CD4-positive, alpha-beta memory T cell (primary cell): ENCODE data around the gene WIZ. TPM values are rescaled to one million over a fixed set of nuclear protein-coding genes. Genes with fewer than 3 reads are reported as not detected.

ENCODE experiments used
- CTCF ChIA-PET: fragments of 350-600 bp; sonication (Branson Sonifier 250); formaldehyde crosslinking; loops from one replicate; lab custom pipeline; 2021; ENCODE audit warnings: inconsistent platforms; ENCODE audit not compliant: partially characterized antibody; lab: Charles Lee
- POLR2A ChIA-PET: fragments of 350-600 bp; sonication (Branson Sonifier 250); formaldehyde crosslinking; loops from one replicate; lab custom pipeline; 2021; ENCODE audit not compliant: partially characterized antibody; lab: Charles Lee
- DNase-seq, 5 donors: peaks; one replicate each; pipeline versions ENCODE4 v3.0.0 to v3.0.0-alpha.2; 2020 to 2022; ENCODE audit warnings: mixed read lengths in 1 of 5
- H3K27ac ChIP-seq: one replicate; pipeline ENCODE4 v1.7.0; 2013; ENCODE audit warnings: low read depth, low read length
- H3K27me3 ChIP-seq: 2 replicates; pipeline ENCODE4 v1.7.0; 2013; ENCODE audit warnings: mild to moderate bottlenecking, low read length, moderate library complexity; ENCODE audit not compliant: insufficient read depth
- H3K36me3 ChIP-seq: 2 replicates; pipeline ENCODE4 v1.7.0; 2013; ENCODE audit warnings: mild to moderate bottlenecking, low read length, moderate library complexity; ENCODE audit not compliant: insufficient read depth
- H3K4me1 ChIP-seq: 2 replicates; pipeline ENCODE4 v1.7.0; 2013; ENCODE audit warnings: mild to moderate bottlenecking, low read length, moderate library complexity; ENCODE audit not compliant: insufficient read depth
- H3K4me3 ChIP-seq, 2 donors: one replicate each; pipeline ENCODE4 v1.7.0; 2013; ENCODE audit warnings: low read length in 2 of 2, mild to moderate bottlenecking in 1 of 2
- H3K9me3 ChIP-seq, 2 donors: one replicate each; pipeline ENCODE4 v1.7.0; 2013; ENCODE audit warnings: low read length in 2 of 2, control low read depth in 1 of 2; ENCODE audit not compliant: control insufficient read depth in 1 of 2
- H3K27ac Mint-ChIP-seq, 7 donors: one replicate each; pipeline ENCODE4 v1.8.0; 2020 to 2021; ENCODE audit warnings: mixed read lengths in 7 of 7, mild to moderate bottlenecking in 6 of 7, inconsistent platforms in 3 of 7, moderate library complexity in 3 of 7
- H3K27me3 Mint-ChIP-seq, 2 donors: one replicate each; pipeline ENCODE4 v1.8.0; 2020 to 2021; ENCODE audit warnings: mixed read lengths in 2 of 2
- H3K36me3 Mint-ChIP-seq, 2 donors: one replicate each; pipeline ENCODE4 v1.8.0; 2020 to 2021; ENCODE audit warnings: mixed read lengths in 2 of 2, inconsistent platforms in 1 of 2, mild to moderate bottlenecking in 1 of 2
- H3K4me1 Mint-ChIP-seq, 4 donors: one replicate each; pipeline ENCODE4 v1.8.0; 2020 to 2021; ENCODE audit warnings: mixed read lengths in 4 of 4, mild to moderate bottlenecking in 1 of 4
- H3K4me3 Mint-ChIP-seq, 8 donors: one replicate each; pipeline ENCODE4 v1.8.0; 2020 to 2021; ENCODE audit warnings: mixed read lengths in 8 of 8, mild to moderate bottlenecking in 7 of 8, moderate library complexity in 6 of 8, inconsistent platforms in 3 of 8
- H3K9me3 Mint-ChIP-seq, 8 donors: one replicate each; pipeline ENCODE4 v1.8.0; 2020 to 2021; ENCODE audit warnings: mixed read lengths in 8 of 8, mild to moderate bottlenecking in 5 of 8, inconsistent platforms in 3 of 8, moderate library complexity in 1 of 8
- intact Hi-C: fragments of 100-400 bp; cut with micrococcal nuclease; formaldehyde crosslinking; loops from one replicate; pipeline ENCODE4 v1.15.1; 2023
- polyA plus RNA-seq, 2 donors: library from polyadenylated mRNA; unstranded; fragments of 300-500 nt; fragmentation: Illumina TruSeq; gene quantifications; one replicate each; pipeline ENCODE4 v1.2.3, GENCODE V29; 2021
- total RNA-seq, 2 experiments: library from RNA; stranded (reverse); gene quantifications; one replicate each; pipeline ENCODE4 v1.2.3, GENCODE V29; 2021

The WIZ gene
- total and polyA plus RNA-seq, 4 experiments from 2014 or later: 0.03 to 30.0 (median 15.6) TPM

DNA sequence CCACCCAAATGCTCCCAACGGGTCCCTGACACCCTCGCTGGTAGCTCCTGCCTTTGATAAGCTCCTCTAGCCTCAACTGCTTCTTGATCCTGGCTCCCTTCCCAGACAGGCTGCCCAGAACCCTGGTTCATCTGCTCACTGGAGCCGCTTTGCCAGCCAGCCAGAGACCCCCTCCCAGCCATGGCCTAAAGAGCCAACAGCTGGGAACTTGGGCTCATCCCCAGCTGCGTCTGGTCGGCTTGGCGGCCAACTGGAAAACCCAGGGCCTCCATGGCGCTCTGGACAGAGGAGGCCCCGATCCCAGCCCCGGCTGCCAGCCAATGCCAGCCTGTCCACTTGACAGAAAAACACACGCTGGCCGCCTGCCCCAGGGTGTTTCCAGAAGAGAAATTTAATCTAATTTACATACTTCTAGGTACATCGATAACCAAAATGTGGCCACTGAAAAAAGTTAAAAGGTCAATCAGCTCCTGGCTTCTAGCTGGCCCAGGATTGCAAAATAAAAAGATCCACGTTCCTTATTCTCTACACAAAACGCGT lies 28.0 kb downstream of the WIZ start:
- Mint-ChIP-seq H3K4me1 (peaks cover 23 to 42% (median 32%) of the 10 kb centered on the region in 4 donors), H3K9me3 (no peaks in the 10 kb centered on the region), H3K4me3 (no peak overlapping the region), H3K36me3 (peaks cover 29 to 34% of the 10 kb centered on the region in 2 donors), H3K27me3 (no peaks in the 10 kb centered on the region), H3K27ac (no peak overlapping the region)
- DNase-seq: no peak
- H3K27ac ChIP-seq: no peak overlapping the region
- intact Hi-C loops: no loop called here
- no peaks in the 10 kb centered on the region for H3K27me3 ChIP-seq
- ChIA-PET POLR2A (interaction anchor here (0.8 to 7.0 kb wide), 6 partner anchors 12 to 134 kb away, joined by 3 to 168 read pairs (median 40); partner anchors contain the start of genes AKAP8 and RASAL3), CTCF (interaction anchor here (1.0 to 9.0 kb wide), 5 partner anchors 11 to 138 kb away, joined by 3 to 319 read pairs (median 54); partner anchors contain the start of genes AKAP8 and RASAL3)
- no peaks in the 10 kb centered on the region for H3K9me3 ChIP-seq
- H3K4me3 ChIP-seq: no peak overlapping the region
- peaks cover 23% of the 10 kb centered on the region for H3K4me1 ChIP-seq
- peaks cover 29% of the 10 kb centered on the region for H3K36me3 ChIP-seq

- peak overlapping the region in 1 of 7 donors; percentile 12 for H3K27ac Mint-ChIP-seq
- H3K27me3 Mint-ChIP-seq: no peaks in the 10 kb centered on the region
- no peaks in the 10 kb centered on the region for H3K9me3 Mint-ChIP-seq
- H3K36me3 Mint-ChIP-seq: peaks cover 30 to 34% of the 10 kb centered on the region in 2 donors
- H3K27ac ChIP-seq: no peak overlapping the region
- intact Hi-C loops: no loop called here
- DNase-seq: no peak
- no peak overlapping the region for H3K4me3 ChIP-seq
- no peaks in the 10 kb centered on the region for H3K27me3 ChIP-seq
- H3K4me1 Mint-ChIP-seq: peaks cover 26 to 47% (median 34%) of the 10 kb centered on the region in 4 donors
- H3K4me3 Mint-ChIP-seq: no peak overlapping the region
- H3K9me3 ChIP-seq: no peaks in the 10 kb centered on the region
- POLR2A ChIA-PET: interaction anchor here (1.2 to 7.0 kb wide), 5 partner anchors 13 to 135 kb away, joined by 3 to 168 read pairs (median 75); partner anchors contain the start of genes AKAP8 and RASAL3
- H3K36me3 ChIP-seq: peaks cover 23% of the 10 kb centered on the region
- peaks cover 29% of the 10 kb centered on the region for H3K4me1 ChIP-seq
- CTCF ChIA-PET: interaction anchor here (1.0 to 9.0 kb wide), 7 partner anchors 12 to 138 kb away, joined by 3 to 319 read pairs (median 4); partner anchors contain the start of genes AKAP8 and RASAL3
Measured at GRCh38 chr19:15421136-15421695, 28.5 kb downstream of the WIZ start.

- H3K27me3 Mint-ChIP-seq: no peaks in the 10 kb centered on the region
- H3K4me3 Mint-ChIP-seq: peak overlapping the region in 7 of 8 donors; percentile 31 to 100 (median 100)
- peaks cover 39% of the 10 kb centered on the region for H3K4me1 ChIP-seq
- H3K27me3 ChIP-seq: no peaks in the 10 kb centered on the region
- H3K4me3 ChIP-seq: no peak overlapping the region
- no peaks in the 10 kb centered on the region for H3K9me3 ChIP-seq
- H3K9me3 Mint-ChIP-seq: no peaks in the 10 kb centered on the region
- DNase-seq: no peak
- H3K36me3 ChIP-seq: peaks cover 19% of the 10 kb centered on the region
- H3K27ac Mint-ChIP-seq: peak overlapping the region in 5 of 7 donors; percentile 75 to 100 (median 95)
- peaks cover 27 to 34% of the 10 kb centered on the region in 2 donors for H3K36me3 Mint-ChIP-seq
- peaks cover 31 to 55% (median 36%) of the 10 kb centered on the region in 4 donors for H3K4me1 Mint-ChIP-seq
- intact Hi-C loops: loop anchor here (1.0 to 2.0 kb wide), 10 partner anchors 13 to 327 kb away; partner anchors contain the start of gene AKAP8
- ChIA-PET POLR2A (interaction anchor here (0.7 to 7.0 kb wide), 39 partner anchors 9 to 1624 kb away, joined by 3 to 168 read pairs (median 6); partner anchors contain the start of genes AKAP8, BRD4, RASAL3 and TMEM38A), CTCF (interaction anchor here (0.7 to 9.0 kb wide), 31 partner anchors 10 to 327 kb away, joined by 3 to 319 read pairs (median 7); partner anchors contain the start of genes AKAP8, RASAL3 and WIZ)
- H3K27ac ChIP-seq: no peak overlapping the region
Measured at GRCh38 chr19:15419413-15420025, 30.2 kb downstream of the WIZ start.

DNA sequence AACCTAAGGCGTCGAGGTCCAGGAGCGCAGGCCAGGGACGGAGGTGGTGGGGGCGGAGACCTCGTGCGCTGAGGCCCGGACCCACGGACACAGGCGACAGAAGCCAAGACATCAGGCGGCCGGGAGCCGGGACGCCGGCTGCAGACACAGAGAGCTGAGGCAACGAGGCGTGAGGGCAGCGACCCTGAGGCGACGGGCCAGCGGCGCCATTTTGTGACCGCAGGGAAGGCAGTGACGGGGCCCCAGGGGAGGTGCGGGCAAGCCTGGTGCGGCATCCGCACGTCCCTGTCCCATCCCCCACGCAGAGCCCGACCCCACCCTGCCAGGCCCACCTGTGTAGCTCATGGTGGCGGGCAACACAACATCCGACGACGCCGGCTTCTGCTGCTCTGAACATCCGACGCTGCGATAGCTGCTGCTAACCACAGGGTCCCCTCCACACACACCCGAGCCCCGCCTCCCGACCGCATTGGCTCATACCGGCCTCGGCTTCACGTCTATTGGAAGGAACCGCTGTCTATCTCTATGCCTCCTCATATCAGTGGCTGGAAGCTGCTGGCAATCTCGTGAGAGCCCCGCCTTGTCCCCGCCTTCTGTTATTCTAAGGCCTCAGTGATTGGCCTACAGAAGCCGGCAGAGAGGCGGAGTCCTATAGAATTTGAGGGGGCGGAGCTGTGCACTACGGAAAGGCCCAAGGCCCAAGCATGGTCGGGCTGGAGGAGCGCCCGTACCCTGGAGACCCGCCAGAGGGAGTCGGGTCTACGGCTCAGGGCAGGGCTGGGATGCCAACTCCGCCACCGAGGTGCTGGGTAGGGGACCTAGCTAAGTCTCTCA lies 31.0 kb downstream of the WIZ start, which contains the start of gene AKAP8L:
Gene AKAP8L, minus strand, starts transcription at position 410 of the 834 bp plus-strand sequence. Its CDS starts 65 bp downstream, at position 345.
- Histone ChIP-seq H3K27me3 (no peaks in the 10 kb centered on the region), H3K36me3 (peaks cover 15% of the 10 kb centered on the region), H3K27ac (peak within 1 kb of the TSS; percentile 77), H3K4me1 (peaks cover 45% of the 10 kb centered on the region), H3K9me3 (no peaks in the 10 kb centered on the region), H3K4me3 (peak within 1 kb of the TSS; percentile 91 to 95)
- ChIA-PET CTCF (interaction anchor here (0.7 to 9.0 kb wide), 32 partner anchors 11 to 326 kb away, joined by 3 to 319 read pairs (median 6); partner anchors contain the start of genes AKAP8, RASAL3 and WIZ), POLR2A (interaction anchor here (0.7 to 7.0 kb wide), 41 partner anchors 8 to 1623 kb away, joined by 3 to 168 read pairs (median 6); partner anchors contain the start of genes AKAP8, BRD4, RASAL3 and TMEM38A)
- intact Hi-C loops: loop anchor here (1.0 to 2.0 kb wide), 11 partner anchors 14 to 326 kb away; partner anchors contain the start of gene AKAP8
- H3K9me3 Mint-ChIP-seq: no peaks in the 10 kb centered on the region
- H3K36me3 Mint-ChIP-seq: peaks cover 27 to 34% of the 10 kb centered on the region in 2 donors
- H3K27ac Mint-ChIP-seq: peak within 1 kb of the TSS; percentile 87 to 100 (median 99)
- peak within 1 kb of the TSS; percentile 96 to 100 (median 100) for H3K4me3 Mint-ChIP-seq
- peak; percentile 99 to 100 (median 100) for DNase-seq
- H3K4me1 Mint-ChIP-seq: peaks cover 31 to 58% (median 38%) of the 10 kb centered on the region in 4 donors
- no peaks in the 10 kb centered on the region for H3K27me3 Mint-ChIP-seq

DNA sequence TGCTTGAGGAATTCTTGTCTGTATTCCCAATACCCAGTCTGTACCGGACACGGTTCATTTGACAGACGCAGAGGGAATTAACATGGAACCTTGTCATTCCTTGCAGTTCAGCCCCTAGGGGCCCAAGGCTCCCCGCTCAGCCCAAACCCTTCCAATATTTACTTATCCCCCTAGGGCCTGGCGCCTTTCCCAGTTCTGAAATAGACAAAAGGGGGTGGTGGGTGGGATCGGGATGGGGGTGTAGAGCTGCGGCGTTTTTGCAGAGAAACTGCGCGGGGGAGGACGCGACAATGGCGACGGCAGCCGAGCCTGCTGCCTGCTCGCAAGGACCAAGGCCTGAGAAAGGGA lies 31.6 kb downstream of the WIZ start:
- Histone ChIP-seq H3K27me3 (no peaks in the 10 kb centered on the region), H3K4me3 (peak overlapping the region; percentile 91 to 95), H3K9me3 (no peaks in the 10 kb centered on the region), H3K4me1 (peaks cover 51% of the 10 kb centered on the region), H3K27ac (peak overlapping the region; percentile 77), H3K36me3 (peaks cover 9% of the 10 kb centered on the region)
- ChIA-PET CTCF (interaction anchor here (1.0 to 9.0 kb wide), 18 partner anchors 12 to 326 kb away, joined by 3 to 319 read pairs (median 14); partner anchors contain the start of genes AKAP8, RASAL3 and WIZ), POLR2A (interaction anchor here (0.8 to 7.0 kb wide), 28 partner anchors 8 to 326 kb away, joined by 3 to 168 read pairs (median 9); partner anchors contain the start of genes AKAP8, BRD4, RASAL3 and WIZ)
- DNase-seq: no peak
- H3K4me1 Mint-ChIP-seq: peaks cover 34 to 63% (median 43%) of the 10 kb centered on the region in 4 donors
- no peaks in the 10 kb centered on the region for H3K27me3 Mint-ChIP-seq
- H3K27ac Mint-ChIP-seq: peak overlapping the region; percentile 87 to 100 (median 99)
- H3K9me3 Mint-ChIP-seq: no peaks in the 10 kb centered on the region
- H3K36me3 Mint-ChIP-seq: peaks cover 23 to 33% of the 10 kb centered on the region in 2 donors
- intact Hi-C loops: loop anchor here (1.0 to 2.0 kb wide), 3 partner anchors 34 to 325 kb away; no protein-coding TSS in a partner anchor
- H3K4me3 Mint-ChIP-seq: peak overlapping the region; percentile 96 to 100 (median 100)

- H3K9me3 Mint-ChIP-seq: no peaks in the 10 kb centered on the region
- H3K4me1 ChIP-seq: peaks cover 56% of the 10 kb centered on the region
- POLR2A ChIA-PET: interaction anchor here (2.2 to 7.0 kb wide), 12 partner anchors 11 to 138 kb away, joined by 9 to 168 read pairs (median 22); partner anchors contain the start of genes AKAP8, BRD4, RASAL3 and WIZ
- CTCF ChIA-PET: interaction anchor here (1.9 to 9.0 kb wide), 3 partner anchors 40 to 143 kb away, joined by 20 to 319 read pairs (median 54); partner anchors contain the start of gene AKAP8
- peak overlapping the region; percentile 87 to 100 (median 99) for H3K27ac Mint-ChIP-seq
- peaks cover 5% of the 10 kb centered on the region for H3K36me3 ChIP-seq
- peaks cover 37 to 68% (median 48%) of the 10 kb centered on the region in 4 donors for H3K4me1 Mint-ChIP-seq
- no peaks in the 10 kb centered on the region for H3K27me3 ChIP-seq
- peak overlapping the region; percentile 77 for H3K27ac ChIP-seq
- H3K4me3 ChIP-seq: peak overlapping the region; percentile 91 to 95
- H3K36me3 Mint-ChIP-seq: peaks cover 18 to 32% of the 10 kb centered on the region in 2 donors
- no peaks in the 10 kb centered on the region for H3K9me3 ChIP-seq
- intact Hi-C loops: loop anchor here (1.0 to 2.0 kb wide), 3 partner anchors 35 to 325 kb away; no protein-coding TSS in a partner anchor
- DNase-seq: no peak
- no peaks in the 10 kb centered on the region for H3K27me3 Mint-ChIP-seq
- peak overlapping the region; percentile 96 to 100 (median 100) for H3K4me3 Mint-ChIP-seq
Measured at GRCh38 chr19:15417699-15418098, 32.1 kb downstream of the WIZ start.
